GM21367 (cell line): ENCODE results near the gene TFG.

Experiments
- ATAC-seq: cut with Tn5 transposase; IDR thresholded peaks from one replicate; pipeline ENCODE4 v1.9.1; 2021; ENCODE audit not compliant: unreplicated experiment

Gene TFG

DNA sequence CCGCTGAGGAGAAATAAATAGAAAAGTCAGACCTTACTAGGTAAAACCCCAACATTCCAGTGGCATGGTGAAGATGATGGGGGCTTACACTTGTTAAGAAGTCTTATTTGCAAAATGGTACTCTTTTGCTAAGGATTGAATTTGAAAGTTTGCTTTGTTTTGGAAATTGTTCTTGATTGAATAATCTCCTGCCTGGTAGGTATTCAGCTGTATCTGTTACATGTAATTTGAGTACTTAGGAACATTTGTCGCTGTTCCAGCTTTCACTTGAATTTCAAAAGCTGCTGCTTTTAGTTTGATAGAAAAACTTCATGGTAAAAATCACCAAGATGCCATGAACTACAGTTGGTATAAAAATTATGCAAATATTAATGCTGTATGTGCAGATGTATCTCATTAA, 44.6 kb downstream of the TFG start:
- no peak for ATAC-seq

DNA sequence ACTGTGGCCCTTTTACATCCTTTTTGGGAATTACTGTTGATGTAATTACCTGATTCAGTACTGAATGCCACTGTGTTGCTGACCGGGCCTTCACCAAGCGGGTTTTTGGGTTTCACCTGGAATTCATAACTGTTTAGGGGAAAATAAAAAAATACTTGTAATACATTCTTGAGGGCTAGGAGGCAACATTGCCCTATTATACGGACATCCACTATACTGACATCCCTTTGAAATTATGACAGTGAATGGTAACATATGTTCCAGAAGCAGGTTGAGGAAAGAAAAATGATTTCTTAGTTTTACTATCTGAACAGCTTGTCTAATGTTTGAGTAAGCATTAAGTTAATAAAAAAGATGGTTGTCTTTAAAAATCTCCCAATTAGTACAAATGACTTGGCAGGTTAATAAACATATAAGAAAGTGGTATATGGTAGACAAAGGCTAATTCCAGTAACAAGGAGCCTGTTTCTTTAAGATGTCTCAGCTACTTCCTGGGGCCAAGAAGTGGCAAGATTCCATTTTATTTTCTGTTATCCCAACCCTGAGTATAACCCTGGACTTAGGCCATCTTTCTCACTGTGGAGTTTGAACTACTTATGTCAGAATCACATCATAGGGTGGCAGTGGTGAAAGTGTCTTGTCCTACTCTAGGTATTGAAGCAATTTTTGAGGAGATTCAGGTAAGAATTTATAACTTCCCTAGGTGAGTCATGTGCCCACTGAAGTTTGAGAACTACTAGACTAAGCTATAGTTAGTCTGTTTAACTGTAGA, 45.5 kb downstream of the TFG start:
- ATAC-seq = no peak

GRCh38 chr3:100756441-100756840, 47.1 kb downstream of the TFG start:
- no peak for ATAC-seq

GRCh38 chr3:100759159-100759558, 49.9 kb downstream of the TFG start:
- ATAC-seq = no peak

DNA sequence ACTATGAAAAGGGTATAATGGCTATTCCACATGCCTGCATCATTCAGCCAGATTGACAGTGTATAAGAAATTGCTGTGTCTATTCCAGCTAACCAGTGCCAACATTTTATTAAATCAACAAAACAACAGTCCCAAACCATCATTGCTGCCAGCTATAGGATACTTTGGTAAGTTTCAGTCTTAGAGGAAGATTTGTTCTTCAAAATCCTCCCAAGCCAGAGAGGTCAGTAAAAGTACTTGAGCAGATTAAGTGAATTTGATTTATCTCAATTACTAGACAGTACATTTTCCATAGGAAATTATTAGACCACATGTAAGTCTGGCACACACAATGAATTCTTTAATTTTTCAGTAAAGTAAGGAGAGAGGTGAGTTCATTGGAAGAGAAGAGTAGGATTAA, 50.7 kb downstream of the TFG start:
- no peak for ATAC-seq

DNA sequence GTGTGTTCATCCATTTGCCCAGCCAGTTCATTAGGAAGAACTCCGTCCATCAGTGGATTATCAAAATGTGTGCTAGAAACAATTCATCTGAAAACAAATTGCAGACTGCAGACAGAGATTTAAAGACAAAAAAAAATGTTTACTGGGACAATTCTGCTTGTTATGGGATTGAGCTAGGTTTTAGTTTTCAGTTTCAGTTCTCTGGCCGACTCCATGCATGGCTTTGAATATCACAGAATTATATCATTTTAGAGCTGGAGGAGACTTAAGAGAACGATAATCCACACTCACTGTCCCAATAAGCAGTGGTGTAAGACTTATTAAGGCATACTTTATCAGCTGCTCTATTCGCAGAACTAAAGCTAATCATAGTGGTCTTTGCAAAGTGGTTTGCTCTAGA, 51.1 kb downstream of the TFG start:
- no peak for ATAC-seq

GRCh38 chr3:100761211-100761942, 52.1 kb downstream of the TFG start:
- peak; percentile 90 for ATAC-seq

DNA sequence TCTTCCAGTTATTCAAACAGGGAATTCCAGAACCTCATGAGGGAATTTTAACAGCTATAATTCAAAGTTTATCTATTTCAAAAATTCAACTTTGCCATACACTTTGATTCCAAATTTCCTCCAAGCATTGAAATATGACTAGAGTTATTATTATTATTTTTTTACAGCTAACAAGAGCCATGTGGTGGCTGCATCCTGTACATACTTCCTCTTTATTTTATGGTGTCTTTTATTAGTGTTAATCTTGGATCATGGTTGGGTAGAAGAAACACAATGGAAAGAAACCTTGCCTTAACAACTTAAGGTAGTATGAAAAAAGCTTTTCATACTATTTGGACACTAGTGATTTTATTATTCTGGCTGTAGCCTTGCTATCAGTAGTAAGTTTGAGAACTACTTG, 52.7 kb downstream of the TFG start:
- ATAC-seq = no peak

GRCh38 chr3:100765437-100765975, 56.2 kb downstream of the TFG start:
- ATAC-seq = no peak

DNA sequence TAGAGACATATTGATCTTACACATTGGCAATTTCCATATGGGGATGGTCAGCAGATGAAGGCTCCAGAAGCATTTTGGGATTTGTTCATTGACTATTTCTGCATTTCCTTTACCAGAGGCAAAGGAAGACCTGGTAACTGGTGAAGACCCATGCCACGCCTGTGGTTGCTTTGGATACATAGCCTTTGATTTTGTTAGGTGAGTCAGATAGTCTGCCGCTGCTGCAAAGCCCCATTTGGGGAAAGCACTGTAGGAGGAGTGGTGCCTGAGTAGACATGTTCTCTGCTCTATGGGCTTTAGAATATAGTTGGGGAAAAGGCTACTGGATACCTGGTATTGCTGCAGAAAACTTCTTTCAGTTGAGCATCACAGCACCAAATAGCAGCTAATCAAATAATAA, 56.8 kb downstream of the TFG start:
- no peak for ATAC-seq

GRCh38 chr3:100769693-100770092, 60.4 kb downstream of the TFG start:
- ATAC-seq = no peak

- ATAC-seq = no peak
Measured at GRCh38 chr3:100775226-100775625, 65.9 kb downstream of the TFG start.

- no peak for ATAC-seq
Measured at GRCh38 chr3:100775669-100776068, 66.4 kb downstream of the TFG start.

- no peak for ATAC-seq
Measured at GRCh38 chr3:100776097-100776729, 66.9 kb downstream of the TFG start.

DNA sequence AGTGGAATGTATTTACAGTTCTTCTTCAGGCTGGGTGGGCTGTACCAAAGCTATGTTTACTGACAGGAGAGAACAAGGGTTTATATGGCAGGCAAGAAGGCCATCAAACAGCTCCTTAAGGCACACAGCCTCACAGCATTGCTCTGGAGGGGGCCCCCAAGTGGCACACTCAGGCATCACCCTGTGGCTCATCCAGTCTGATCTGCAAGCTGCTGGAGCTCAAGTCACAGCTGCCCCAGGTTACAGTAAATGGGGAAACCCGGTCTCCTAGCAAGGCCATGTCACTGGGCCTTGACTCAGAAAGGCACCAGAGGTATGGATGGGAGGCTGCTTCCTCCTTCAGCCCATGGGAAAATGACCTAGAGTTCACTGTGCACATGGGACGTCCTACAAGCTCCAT, 67.5 kb downstream of the TFG start:
- ATAC-seq = no peak

DNA sequence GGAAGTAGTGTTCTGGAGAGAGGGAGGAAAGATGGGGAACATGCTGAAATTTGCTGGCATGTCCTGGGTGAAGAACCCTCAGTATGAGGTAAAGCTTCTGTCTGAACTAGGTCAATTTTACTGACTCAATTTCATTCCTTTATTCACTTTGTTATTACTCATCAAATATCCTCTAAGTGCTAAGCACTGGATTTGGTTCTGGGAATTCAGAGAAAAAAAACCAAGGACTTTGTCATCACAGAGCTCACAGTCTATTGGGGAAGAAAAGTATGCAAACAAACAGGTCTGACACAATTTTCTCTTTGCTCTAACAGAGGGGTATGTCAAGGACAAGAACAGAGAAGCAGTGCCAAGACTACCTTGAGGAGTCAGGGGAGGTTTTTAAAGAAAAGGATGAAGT, 68.0 kb downstream of the TFG start:
- no peak for ATAC-seq

DNA sequence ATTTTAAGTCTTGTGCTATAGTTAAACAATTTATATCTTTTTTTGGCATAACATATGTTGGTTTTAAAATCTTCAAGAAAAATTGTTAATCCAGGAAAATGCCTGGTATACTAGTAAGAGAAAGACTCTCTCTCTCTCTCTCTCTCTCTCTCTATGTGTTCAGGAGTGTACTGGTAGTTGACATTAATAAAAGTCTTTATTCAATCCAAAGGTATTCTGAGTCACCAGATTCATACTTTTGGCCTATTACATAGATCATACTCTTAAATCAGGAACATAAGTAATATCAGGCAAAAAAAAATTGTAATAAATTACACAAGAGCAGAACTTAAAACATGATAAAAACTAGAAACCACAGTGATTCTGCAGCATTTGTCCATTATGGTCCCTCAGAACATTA, 70.2 kb downstream of the TFG start:
- ATAC-seq = no peak

GRCh38 chr3:100780071-100780622, 70.9 kb downstream of the TFG start:
- no peak for ATAC-seq

GRCh38 chr3:100781301-100781700, 72.0 kb downstream of the TFG start:
- ATAC-seq = no peak

GRCh38 chr3:100782348-100782747, 73.1 kb downstream of the TFG start:
- no peak for ATAC-seq

DNA sequence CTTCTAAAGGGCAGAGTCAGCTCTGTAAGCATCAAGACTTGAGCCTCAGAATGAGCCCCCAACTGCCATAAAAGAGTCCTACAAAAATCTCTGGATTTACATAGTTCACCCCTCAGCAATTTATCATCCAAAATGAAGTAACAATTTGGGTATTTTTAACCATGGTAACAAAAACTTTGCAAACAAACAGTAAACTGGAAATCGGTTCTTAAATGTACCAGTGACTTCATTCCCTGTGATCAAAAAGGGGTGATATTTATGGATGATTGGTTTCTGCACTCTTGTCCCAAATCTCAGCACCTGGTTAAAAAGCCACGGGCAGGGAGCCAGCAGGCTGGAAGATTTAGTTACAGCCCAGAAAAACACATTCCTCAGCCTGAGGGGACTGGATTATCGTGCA, 73.6 kb downstream of the TFG start:
- no peak for ATAC-seq

DNA sequence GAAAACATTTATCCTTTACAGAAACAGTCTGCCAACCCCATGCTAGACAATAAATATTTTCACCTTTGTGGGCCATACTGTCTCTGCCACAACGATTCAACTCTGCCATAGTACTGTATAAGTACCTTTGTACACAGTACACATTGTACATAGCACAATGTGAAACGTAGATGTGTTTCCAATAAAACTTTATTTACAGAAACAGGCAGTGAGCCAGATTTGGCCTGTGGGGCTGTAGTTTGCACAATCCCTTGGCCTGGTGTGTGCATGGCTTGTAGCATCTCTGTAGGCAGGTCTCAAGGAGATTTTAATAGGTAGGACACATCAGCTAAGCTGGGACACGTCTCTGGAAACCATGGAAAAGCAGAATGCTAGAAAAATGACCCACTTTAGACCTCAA, 74.3 kb downstream of the TFG start:
- no peak for ATAC-seq
